H9 (cell line): ENCODE results near the gene RPS21. TPM values are rescaled to one million over a fixed set of nuclear protein-coding genes. Genes with fewer than 3 reads are reported as not detected.

Experiments used
- DNase-seq: peaks from one replicate; pipeline ENCODE4 v3.0.0-alpha.2; 2017
- H2AFZ ChIP-seq: one replicate; pipeline ENCODE4 v1.6.1; 2013; ENCODE audit warnings: mild to moderate bottlenecking, low read length, control low read depth, moderate library complexity
- H2AK5ac ChIP-seq: 2 replicates; pipeline ENCODE4 v1.6.1; 2013; ENCODE audit warnings: low read length, control low read depth, mixed read lengths; ENCODE audit not compliant: insufficient read length
- H2BK120ac ChIP-seq: one replicate; pipeline ENCODE4 v1.6.1; 2013; ENCODE audit warnings: low read depth, mild to moderate bottlenecking, low read length, control low read depth, inconsistent platforms; ENCODE audit not compliant: poor library complexity, severe bottlenecking
- H2BK12ac ChIP-seq: 2 replicates; pipeline ENCODE4 v1.6.1; 2013; ENCODE audit warnings: low read length, control low read depth, mixed read lengths, low read depth; ENCODE audit not compliant: insufficient read length
- H2BK15ac ChIP-seq: 2 replicates; pipeline ENCODE4 v1.6.1; 2013; ENCODE audit warnings: low read depth, low read length, control low read depth
- H2BK20ac ChIP-seq: one replicate; pipeline ENCODE4 v1.6.1; 2013; ENCODE audit warnings: low read depth, mild to moderate bottlenecking, low read length, control low read depth, inconsistent platforms; ENCODE audit not compliant: poor library complexity, severe bottlenecking
- H2BK5ac ChIP-seq: 2 replicates; pipeline ENCODE4 v1.6.1; 2013; ENCODE audit warnings: low read length, control low read depth, mixed read lengths; ENCODE audit not compliant: insufficient read length
- H3K14ac ChIP-seq: 2 replicates; pipeline ENCODE4 v1.6.1; 2013; ENCODE audit warnings: low read length, control low read depth; ENCODE audit not compliant: insufficient read depth
- H3K18ac ChIP-seq: 2 replicates; pipeline ENCODE4 v1.6.1; 2013; ENCODE audit warnings: low read depth, mild to moderate bottlenecking, mixed read lengths, low read length, control low read depth; ENCODE audit not compliant: insufficient read length
- H3K23ac ChIP-seq: 2 replicates; pipeline ENCODE4 v1.6.1; 2013; ENCODE audit warnings: low read length, control low read depth, mixed read lengths, low read depth; ENCODE audit not compliant: insufficient read length
- H3K23me2 ChIP-seq: 2 replicates; pipeline ENCODE4 v1.6.1; 2013; ENCODE audit warnings: low read depth, mild to moderate bottlenecking, mixed read lengths, low read length, control low read depth; ENCODE audit not compliant: insufficient read length, poor library complexity, severe bottlenecking
- H3K27ac ChIP-seq: 2 replicates; pipeline ENCODE4 v1.5.1; 2013; ENCODE audit warnings: low read length, control low read depth, mixed read lengths, low read depth; ENCODE audit not compliant: insufficient read length
- H3K27me3 ChIP-seq: 2 replicates; pipeline ENCODE4 v1.6.1; 2013; ENCODE audit warnings: low read length, control low read depth, inconsistent platforms; ENCODE audit not compliant: insufficient read depth
- H3K4ac ChIP-seq: 2 replicates; pipeline ENCODE4 v1.6.1; 2013; ENCODE audit warnings: low read depth, mild to moderate bottlenecking, control low read depth, inconsistent platforms, low read length, moderate library complexity
- H3K4me1 ChIP-seq: 2 replicates; pipeline ENCODE4 v1.6.1; 2013; ENCODE audit warnings: low read length, control low read depth, inconsistent platforms; ENCODE audit not compliant: insufficient read depth
- H3K4me2 ChIP-seq: 2 replicates; pipeline ENCODE4 v1.6.1; 2013; ENCODE audit warnings: low read length, control low read depth, mixed read lengths; ENCODE audit not compliant: insufficient read length, insufficient read depth
- H3K56ac ChIP-seq: 2 replicates; pipeline ENCODE4 v1.6.1; 2013; ENCODE audit warnings: low read depth, mild to moderate bottlenecking, mixed read lengths, low read length, control low read depth; ENCODE audit not compliant: insufficient read length
- H3K79me1 ChIP-seq: 2 replicates; pipeline ENCODE4 v1.6.1; 2013; ENCODE audit warnings: low read depth, mild to moderate bottlenecking, moderate library complexity, low read length, control low read depth, inconsistent platforms; ENCODE audit not compliant: insufficient read depth, poor library complexity, severe bottlenecking
- H3K79me2 ChIP-seq: 2 replicates; pipeline ENCODE4 v1.6.1; 2013; ENCODE audit warnings: low read length, control low read depth, inconsistent platforms; ENCODE audit not compliant: insufficient read depth
- H3K9ac ChIP-seq: 2 replicates; pipeline ENCODE4 v1.6.1; 2013; ENCODE audit warnings: low read length, control low read depth, mixed read lengths; ENCODE audit not compliant: insufficient read length; ENCODE audit errors: extremely low read depth
- H3K9me3 ChIP-seq: one replicate; pipeline ENCODE4 v1.6.1; 2013; ENCODE audit warnings: low read depth, low read length, inconsistent platforms; ENCODE audit not compliant: control insufficient read depth
- H3T11ph ChIP-seq: one replicate; pipeline ENCODE4 v1.6.1; 2013; ENCODE audit warnings: mild to moderate bottlenecking, low read length, control low read depth, inconsistent platforms
- H4K20me1 ChIP-seq: one replicate; pipeline ENCODE4 v1.6.1; 2013; ENCODE audit not compliant: control insufficient read depth, insufficient read length, insufficient read depth
- H4K5ac ChIP-seq: 2 replicates; pipeline ENCODE4 v1.6.1; 2013; ENCODE audit warnings: low read depth, mild to moderate bottlenecking, mixed read lengths, low read length, control low read depth; ENCODE audit not compliant: insufficient read length
- H4K8ac ChIP-seq: replicated peaks from 2 replicates; pipeline ENCODE4 v1.6.1; 2013; ENCODE audit warnings: low read length, control low read depth, mixed read lengths, low read depth; ENCODE audit not compliant: insufficient read length
- H4K91ac ChIP-seq: 2 replicates; pipeline ENCODE4 v1.6.1; 2013; ENCODE audit warnings: low read depth, mild to moderate bottlenecking, moderate library complexity, mixed read lengths, low read length, control low read depth; ENCODE audit not compliant: insufficient read length
- H3K27ac Mint-ChIP-seq, 3 experiments: 2 replicates in 2 of 3; 3 replicates in 1 of 3; pipeline ENCODE4 v1.8.0; 2020 to 2021; ENCODE audit warnings: mixed read lengths in 3 of 3, mild to moderate bottlenecking in 1 of 3, moderate library complexity in 1 of 3
- H3K27me3 Mint-ChIP-seq: 2 replicates; pipeline ENCODE4 v1.8.0; 2021; ENCODE audit warnings: low read depth, mild to moderate bottlenecking, moderate library complexity, mixed read lengths
- H3K36me3 Mint-ChIP-seq, 3 experiments: 2 replicates in 2 of 3; 3 replicates in 1 of 3; pipeline ENCODE4 v1.8.0; 2020 to 2021; ENCODE audit warnings: low read depth in 3 of 3, mixed read lengths in 3 of 3; ENCODE audit not compliant: insufficient read depth in 1 of 3
- H3K4me1 Mint-ChIP-seq, 2 experiments: 2 replicates each; pipeline ENCODE4 v1.8.0; 2020; ENCODE audit warnings: mixed read lengths in 2 of 2
- H3K4me3 Mint-ChIP-seq, 2 experiments: 2 replicates in 1 of 2; 3 replicates in 1 of 2; pipeline ENCODE4 v1.8.0; 2020 to 2021; ENCODE audit warnings: mild to moderate bottlenecking in 2 of 2, mixed read lengths in 2 of 2, moderate library complexity in 1 of 2
- H3K9me3 Mint-ChIP-seq, 2 experiments: 2 replicates in 1 of 2; 3 replicates in 1 of 2; pipeline ENCODE4 v1.8.0; 2020; ENCODE audit warnings: mild to moderate bottlenecking in 2 of 2, mixed read lengths in 2 of 2, moderate library complexity in 1 of 2
- CTCF ChIP-seq: fragments of 200-600 bp; sonication (generic); conservative IDR thresholded peaks from 3 replicates; pipeline ENCODE4 v1.8.0; 2021; ENCODE audit warnings: antibody characterized with exemption, mild to moderate bottlenecking
- WGBS: extraction: QIAGEN DNeasy Blood & Tissue Kit; methylation state at CpG from one replicate; pipeline ENCODE4 v1.1.7; 2013; ENCODE audit warnings: missing lambda C conversion rate, low lambda C conversion rate, mixed read lengths; ENCODE audit not compliant: insufficient read length; ENCODE audit errors: extremely low coverage; 5-methylcytosine and 5-hydroxymethylcytosine counted together
- total RNA-seq: library from RNA; stranded (reverse); gene quantifications from 2 replicates; pipeline ENCODE4 v1.2.1, GENCODE V29; 2021

RPS21 gene
- total RNA-seq, 1 experiment from 2014 or later = 1,715 TPM

- Mint-ChIP-seq H3K27ac (peak overlapping the region; percentile 77 to 85 (median 80); a peak in 6 of 7 replicates), H3K4me3 (peak overlapping the region; percentile 31 to 56; a peak in 2 of 5 replicates), H3K27me3 (no peaks in the 10 kb centered on the region; the same call in 1 of the 2 replicates), H3K36me3 (peaks cover 0 to 4% (median 2%) of the 10 kb centered on the region in 3 experiments; a peak in 2 of 7 replicates), H3K9me3 (no peaks in the 10 kb centered on the region), H3K4me1 (peaks cover 31 to 57% of the 10 kb centered on the region in 2 experiments)
- Histone ChIP-seq H2BK15ac (no peak overlapping the region), H2BK12ac (no peak overlapping the region), H4K8ac (no peak overlapping the region), H3K23me2 (peaks cover 20% of the 10 kb centered on the region), H2BK20ac (no peak overlapping the region), H2AFZ (no peak overlapping the region), H4K91ac (peak overlapping the region; percentile 46), H3K4me2 (no peak overlapping the region), H3K56ac (no peak overlapping the region), H3K23ac (no peak overlapping the region), H3K4me1 (peaks cover 5% of the 10 kb centered on the region; the same call in 1 of the 2 replicates), H3T11ph (no peak overlapping the region), H3K27me3 (no peaks in the 10 kb centered on the region), H3K18ac (peak overlapping the region; percentile 13), H3K4ac (no peak overlapping the region; the same call in 1 of the 2 replicates), H2BK120ac (no peak overlapping the region), H2BK5ac (no peak overlapping the region), H3K14ac (peak overlapping the region; percentile 57), H3K27ac (no peak overlapping the region), H3K79me1 (peaks cover 3% of the 10 kb centered on the region), H3K79me2 (peaks cover 6% of the 10 kb centered on the region; the same call in 1 of the 2 replicates), H4K20me1 (no peaks in the 10 kb centered on the region), H3K9ac (no peak overlapping the region), H2AK5ac (no peak overlapping the region), H3K9me3 (no peaks in the 10 kb centered on the region), H4K5ac (no peak overlapping the region)
- peak; percentile 60 for DNase-seq
- WGBS = no CpG with 5 or more reads among the region's 22 CpGs
- no peak for TF ChIP-seq CTCF
These were observed 22.7 kb upstream of the RPS21 start for GRCh38 chr20:62363920-62364851.
